Left kidney (tissue), 2 donors: Measurements from ENCODE around the gene CSNK2A1. TPM values are rescaled to one million over a fixed set of nuclear protein-coding genes. Genes with fewer than 3 reads are reported as not detected.
"Not testable (repeated sequence)": the region's sequence is repeated elsewhere in the genome, so short reads cannot be mapped to it uniquely, and the experiment has no call there.

ENCODE experiments used
- DNase-seq: peaks from one replicate; pipeline ENCODE4 v3.0.0-alpha.2; 2013
- polyA plus RNA-seq: library from polyadenylated mRNA; unstranded; fragments of 120-200 nt; gene quantifications from one replicate; pipeline ENCODE4 v1.2.1, GENCODE V29; 2013; ENCODE audit not compliant: insufficient read length

CSNK2A1 gene
- polyA plus RNA-seq, 1 donor, result 174 TPM

- no peak for DNase-seq
Observed at GRCh38 chr20:537983-538382, 5.6 kb downstream of the CSNK2A1 start.

- no peak for DNase-seq
Observed at GRCh38 chr20:536426-537010, 7.1 kb downstream of the CSNK2A1 start.

DNA sequence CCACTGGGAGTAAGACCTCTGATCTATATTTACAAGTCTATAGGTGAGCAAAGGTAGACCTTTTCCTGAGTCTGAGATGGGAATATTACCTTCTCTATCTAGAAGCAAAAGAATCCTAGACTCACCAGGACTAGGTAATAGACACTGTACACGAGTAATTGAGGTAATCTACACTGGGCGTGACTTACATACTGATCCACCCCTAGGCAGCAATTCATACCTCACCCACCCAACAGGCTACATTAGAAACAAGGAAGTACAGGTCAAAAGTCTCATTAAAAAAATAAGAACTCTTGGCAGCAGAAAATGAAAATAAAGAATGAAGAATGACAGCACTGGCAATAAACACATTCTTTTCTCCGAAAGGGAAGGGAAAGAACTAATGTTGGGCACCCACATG lies 7.6 kb downstream of the CSNK2A1 start:
- no peak for DNase-seq

DNA sequence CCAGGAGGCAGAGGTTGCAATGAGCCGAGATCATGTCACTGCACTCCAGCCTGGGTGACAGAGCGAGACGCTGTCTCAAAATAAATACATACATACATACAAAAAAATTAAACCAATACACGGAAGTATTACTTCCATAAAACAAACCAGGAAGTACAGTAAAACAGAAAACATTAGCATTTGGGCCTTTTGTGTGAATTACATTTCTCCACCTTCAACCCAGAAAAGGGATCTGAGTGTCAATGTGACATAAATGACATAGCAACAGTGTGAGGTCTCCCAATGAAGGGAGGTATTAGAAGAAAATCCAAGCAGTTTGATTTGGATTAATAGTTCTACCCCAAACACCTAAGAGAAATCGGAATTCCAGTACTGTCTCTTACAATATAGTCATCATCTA lies 10.1 kb downstream of the CSNK2A1 start:
- DNase-seq, result no peak

GRCh38 chr20:532530-532929 lies 11.1 kb downstream of the CSNK2A1 start:
- no peak for DNase-seq

DNA sequence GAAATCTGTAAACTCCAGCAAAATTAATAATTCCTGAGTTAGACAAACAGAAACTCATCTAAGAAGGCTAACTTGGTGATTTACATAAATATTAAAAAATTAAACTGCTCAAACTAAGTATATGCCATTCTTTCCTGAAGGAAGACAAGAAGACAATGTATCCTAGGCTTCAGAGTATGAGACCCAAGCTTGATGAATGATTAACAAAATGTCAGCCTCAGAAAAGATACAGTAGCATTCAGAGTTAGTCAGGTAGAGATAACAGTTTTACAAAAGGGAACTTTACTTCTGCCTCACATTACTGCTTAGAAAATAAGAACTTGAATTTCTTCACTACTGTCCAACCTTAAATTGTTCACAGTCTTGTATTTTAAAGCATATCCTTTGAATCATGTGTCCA lies 12.0 kb downstream of the CSNK2A1 start:
- no peak for DNase-seq

DNA sequence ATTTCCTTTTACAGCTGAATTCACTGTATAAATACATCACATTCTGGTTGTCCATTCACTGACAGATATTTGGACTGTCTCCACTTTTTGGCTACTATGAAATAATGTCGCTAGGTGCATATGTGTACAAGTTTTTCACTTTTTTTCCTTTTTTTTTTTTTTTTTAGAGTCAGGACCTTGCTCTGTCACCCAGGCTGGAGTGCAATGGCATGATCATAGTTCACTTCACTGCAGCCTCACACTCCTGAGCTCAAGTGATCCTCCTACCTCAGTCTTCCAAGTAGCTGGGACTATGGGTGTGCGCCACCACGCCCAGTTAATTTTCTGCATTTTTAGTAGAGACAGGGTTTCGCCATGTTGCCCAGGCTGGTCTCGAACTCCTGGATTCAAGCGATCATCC lies 13.3 kb downstream of the CSNK2A1 start:
- DNase-seq, result no peak

DNA sequence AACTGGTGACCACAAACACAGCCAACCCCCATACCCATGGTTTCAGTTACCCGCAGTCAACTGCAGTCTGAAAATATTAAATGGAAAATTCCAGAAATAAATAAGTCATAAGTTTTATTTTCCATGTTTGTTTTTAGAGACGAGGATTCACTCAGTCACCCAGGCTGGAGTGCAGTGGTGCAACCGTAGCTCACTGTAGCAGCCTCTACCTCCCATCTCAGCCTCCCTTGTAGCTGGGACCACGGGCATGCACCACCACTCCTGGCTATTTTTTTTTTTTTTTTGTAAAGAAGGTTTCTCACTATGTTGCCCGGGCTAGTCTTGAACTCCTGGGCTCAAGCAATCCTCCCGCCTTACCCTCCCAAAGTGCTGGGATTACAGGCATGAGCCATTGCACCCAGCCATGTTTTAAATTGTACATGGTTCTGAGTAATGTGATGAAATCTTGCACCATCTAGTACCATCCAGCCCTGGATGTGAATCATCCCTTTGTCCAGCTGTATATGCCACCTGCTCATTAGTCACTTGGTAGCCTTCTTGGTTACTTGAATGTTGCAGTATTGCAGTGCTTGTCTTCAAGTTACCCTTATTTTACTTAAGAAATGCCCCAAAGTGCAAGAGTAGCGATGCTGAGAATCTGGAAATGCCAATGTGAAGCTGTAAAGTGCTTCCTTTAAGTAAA lies 14.5 kb downstream of the CSNK2A1 start:
- DNase-seq, result no peak

- DNase-seq, result no peak
Observed at GRCh38 chr20:527571-527886, 16.1 kb downstream of the CSNK2A1 start.

GRCh38 chr20:521860-522259 lies 21.7 kb downstream of the CSNK2A1 start:
- no peak for DNase-seq

GRCh38 chr20:519999-520398 lies 23.6 kb downstream of the CSNK2A1 start:
- DNase-seq, result no peak

DNA sequence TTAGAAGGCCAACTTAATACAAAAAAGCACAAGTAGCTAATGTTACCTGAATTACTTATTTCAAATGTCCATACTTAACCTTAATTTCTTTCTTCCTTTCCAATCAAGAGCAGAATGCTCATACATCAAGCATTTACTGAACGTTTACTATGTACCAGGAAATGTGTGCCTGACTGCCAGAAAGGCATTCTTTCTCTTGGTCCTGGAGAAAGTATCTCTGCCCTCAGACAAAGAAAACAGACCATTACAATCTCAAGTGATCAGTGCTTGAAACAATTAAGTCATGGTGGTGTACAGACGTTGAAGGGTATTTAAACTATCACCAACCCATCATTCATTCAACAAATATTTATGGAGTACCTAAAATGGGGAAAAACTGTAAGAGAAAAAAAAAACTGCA lies 26.4 kb downstream of the CSNK2A1 start:
- DNase-seq, result no peak

DNA sequence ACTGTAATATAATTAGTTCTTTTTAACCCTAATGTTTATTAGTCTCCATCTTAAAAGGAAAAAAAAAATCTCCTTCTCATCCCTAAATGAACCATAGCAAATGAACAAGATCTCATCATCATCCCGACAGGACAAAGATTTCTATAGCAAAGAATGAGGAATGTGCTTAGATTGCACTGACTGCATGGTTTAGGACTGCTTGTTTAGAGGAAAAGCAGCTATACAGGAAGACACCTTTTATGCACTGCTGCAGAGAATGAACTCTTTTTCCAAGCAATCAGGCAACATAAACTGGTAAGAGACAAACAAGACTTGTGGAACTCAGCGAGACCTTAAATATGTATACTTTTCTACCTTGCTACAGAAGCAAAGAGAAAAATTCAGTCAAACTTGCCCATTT lies 26.8 kb downstream of the CSNK2A1 start:
- no peak for DNase-seq

- DNase-seq, result no peak
Observed at GRCh38 chr20:515696-516095, 27.9 kb downstream of the CSNK2A1 start.

GRCh38 chr20:513429-513828 lies 30.2 kb downstream of the CSNK2A1 start:
- DNase-seq, result no peak

DNA sequence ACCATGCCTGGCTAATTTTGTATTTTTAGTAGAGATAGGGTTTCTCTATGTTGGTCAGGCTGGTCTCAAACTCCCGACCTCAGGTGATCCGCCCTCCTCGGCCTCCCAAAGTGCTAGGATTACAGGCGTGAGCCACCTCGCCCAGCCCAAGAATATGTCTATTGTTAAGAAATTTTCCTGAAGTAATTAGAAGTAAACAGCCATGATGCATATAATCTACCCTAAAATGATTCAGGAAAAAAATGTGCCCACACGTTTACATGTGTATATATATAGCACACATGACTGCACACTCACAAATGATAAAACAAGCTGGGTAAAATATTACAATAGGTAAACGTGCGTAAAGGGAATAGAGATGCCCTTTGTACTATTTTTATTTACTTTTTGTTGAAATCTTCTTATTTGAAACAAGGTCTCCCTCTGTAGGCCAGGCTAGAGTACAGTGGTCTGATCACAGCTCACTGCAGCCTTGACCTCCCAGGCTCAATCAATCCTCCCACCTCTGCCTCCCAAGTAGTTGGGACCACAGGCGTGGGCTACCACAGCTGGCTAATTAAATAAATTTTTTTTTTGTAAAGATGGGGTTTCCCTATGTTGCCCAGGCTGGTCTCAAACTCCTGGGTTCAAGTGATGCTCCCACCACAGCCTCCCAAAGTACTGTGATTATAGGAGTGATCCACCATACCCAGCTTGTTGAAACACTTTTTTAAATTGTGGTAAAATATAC lies 33.1 kb downstream of the CSNK2A1 start:
- DNase-seq, result not testable (repeated sequence)

GRCh38 chr20:508364-508787 lies 35.2 kb downstream of the CSNK2A1 start:
- DNase-seq, result not testable (repeated sequence)

DNA sequence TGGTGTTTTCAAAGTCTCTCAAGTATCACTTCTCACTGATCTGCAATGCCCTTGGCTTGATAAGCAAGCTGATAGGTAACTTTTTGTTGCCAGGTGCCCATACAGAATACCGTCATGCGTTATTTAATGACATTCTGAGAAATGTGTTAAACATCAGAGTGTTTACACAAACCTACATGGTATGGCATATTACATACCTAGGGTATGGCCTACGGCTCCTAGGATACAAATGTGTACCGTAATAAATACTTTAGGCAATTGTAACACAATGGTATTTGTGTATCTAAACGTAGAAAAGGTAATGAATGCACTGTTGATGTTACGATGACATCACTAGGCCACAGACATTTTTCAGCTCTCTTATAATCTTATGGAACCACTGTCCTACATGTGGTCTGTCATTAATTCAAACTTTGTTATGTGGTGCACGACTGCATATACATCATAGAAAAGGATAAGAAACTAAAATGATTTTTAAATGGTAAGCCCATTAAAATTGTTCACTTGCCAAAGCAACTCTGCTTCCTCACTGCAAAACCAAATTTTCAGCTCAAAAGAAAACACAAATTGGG lies 35.7 kb downstream of the CSNK2A1 start:
- no peak for DNase-seq

GRCh38 chr20:507006-507758 lies 36.4 kb downstream of the CSNK2A1 start:
- DNase-seq, result no peak

DNA sequence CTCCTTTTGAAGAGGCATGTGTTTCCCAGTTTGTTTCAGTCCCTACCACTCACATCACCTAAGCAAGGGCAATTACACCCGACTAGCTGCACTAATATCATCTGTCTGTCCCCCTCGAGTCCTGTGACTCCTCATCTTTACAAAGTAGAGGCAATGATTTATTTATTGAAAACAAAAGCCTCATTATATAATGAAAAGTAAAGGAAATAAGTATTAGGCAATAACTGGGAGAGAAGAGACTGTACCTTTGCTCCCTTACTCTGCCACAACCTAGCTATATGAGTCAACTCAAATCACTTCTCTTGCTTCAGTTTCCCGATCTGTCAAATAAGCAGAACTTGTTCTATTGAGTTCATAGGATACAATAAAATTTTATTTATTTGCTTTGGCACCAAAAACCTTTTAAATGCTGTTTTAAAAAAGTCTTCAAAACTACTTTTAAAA lies 38.9 kb downstream of the CSNK2A1 start:
- DNase-seq, result no peak

GRCh38 chr20:503048-503737 lies 40.4 kb downstream of the CSNK2A1 start:
- DNase-seq, result no peak

DNA sequence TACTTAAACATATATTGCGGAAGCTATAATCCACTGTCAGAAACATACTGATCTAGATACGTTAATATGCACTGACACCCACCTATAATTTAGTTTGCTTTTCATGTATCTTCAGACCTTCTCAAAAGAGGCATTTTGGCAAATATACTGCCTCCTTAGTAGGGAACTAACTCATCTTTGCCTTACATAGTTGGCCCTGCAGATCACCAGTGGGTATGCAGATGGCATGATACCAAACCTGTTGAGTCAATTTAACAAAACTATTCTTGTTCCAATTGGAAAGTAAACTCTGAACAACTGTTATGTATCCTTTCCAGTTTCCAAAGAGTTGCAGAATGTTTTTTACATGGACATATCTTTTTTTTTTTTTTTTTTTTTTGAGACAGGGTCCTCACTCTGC lies 45.6 kb downstream of the CSNK2A1 start:
- DNase-seq, result no peak
